ENCODE data around the gene GID8. TPM values are rescaled to one million over a fixed set of nuclear protein-coding genes. Genes with fewer than 3 reads are reported as not detected.
A peak's percentile ranks its signal among the peaks of the same experiment; 100 is the strongest.

The GID8 gene
- total and polyA plus RNA-seq, 2 of the 13 experiments (the other 11 are each of a cell fraction or from before 2014, with no cell fraction given) = 39.6 to 59.8 TPM

DNA sequence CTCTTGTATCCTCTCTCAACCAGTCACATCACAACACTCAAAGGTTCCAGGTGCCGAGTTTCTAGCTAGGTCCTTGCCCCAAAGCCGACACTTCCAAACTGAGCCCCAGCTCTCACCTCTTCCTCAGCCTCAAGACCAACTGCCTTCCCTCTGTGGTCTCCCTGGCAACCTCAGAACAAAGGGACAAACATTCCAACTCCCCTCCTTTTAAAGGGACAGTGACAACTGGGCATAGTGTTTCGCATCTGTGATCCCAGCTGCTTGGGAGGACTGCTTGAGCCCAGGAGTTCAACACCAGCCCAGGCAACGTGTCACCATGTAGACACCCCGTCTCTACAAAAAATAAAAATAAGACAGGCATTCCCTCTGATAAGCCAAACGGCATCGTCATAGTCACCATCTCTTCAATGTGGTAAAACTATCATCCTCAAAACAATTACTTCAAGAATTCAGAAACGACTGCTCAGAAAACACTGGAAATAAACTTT, 22.9 kb upstream of the GID8 start:
- Histone ChIP-seq H3K4me1 (ENCODE audit: insufficient read depth, low read length) (peaks cover 75% of the 10 kb centered on the region), H3K9ac (ENCODE audit: insufficient read depth, low read depth, low read length) (peak overlapping the region; percentile 53), H2AFZ (ENCODE audit: low read length) (no peak overlapping the region), H4K20me1 (ENCODE audit: insufficient read depth, low read length) (peaks cover 86% of the 10 kb centered on the region), H3K4me2 (ENCODE audit: low read depth, low read length) (peak overlapping the region; percentile 74), H3K27me3 (ENCODE audit: control insufficient read depth in 1 of 2, insufficient read depth in 2 of 2, low read length in 2 of 2) (no peaks in the 10 kb centered on the region), H3K36me3 (replicated peaks in 1 of 2; ENCODE audit: control insufficient read depth in 1 of 2, insufficient read depth in 2 of 2, low read length in 2 of 2) (peaks cover 34 to 37% of the 10 kb centered on the region in 2 experiments), H3K9me3 (ENCODE audit: low read length) (no peaks in the 10 kb centered on the region), H3K79me2 (ENCODE audit: insufficient read depth, low read length) (peaks cover 100% of the 10 kb centered on the region), H3K27ac (ENCODE audit: extremely low read length, insufficient read depth, low read length) (peak overlapping the region; percentile 93), H3K4me3 (replicated peaks in 1 of 3; ENCODE audit: insufficient read depth in 1 of 3, low read depth in 2 of 3, low read length in 3 of 3) (peak overlapping the region in 1 of 3 experiments; percentile 4; a peak in 1 of 6 replicates)
- FAIRE-seq (no peak), ATAC-seq (peak; percentile 46), DNase-seq (ENCODE audit: low spot score) (peak; percentile 77)
- intact Hi-C loops (cut with micrococcal nuclease; ENCODE audit: unreplicated experiment) = no loop called here
- POLR2A ChIA-PET = interaction anchor here (0.7 to 6.3 kb wide), 7 partner anchors 9 to 92 kb away, joined by 3 to 54 read pairs (median 6); partner anchors contain the start of genes DIDO1, GID8 and SLC17A9
- no TSS peak for BruUV-seq (replicated peaks)
- in situ Hi-C loops (cut with HindIII; ENCODE audit: extremely low pct_ligation_motif_present, low pct_unique_long_range_greater_than_20kb) = no loop called here
- CTCF ChIA-PET (ENCODE audit: low intra/inter-chr PET ratio, low total read pairs) = no interaction called here
- WGBS (ENCODE audit: low lambda C conversion rate) = 65% methylated on average over 8 of the region's 8 CpGs
- TF ChIP-seq ZNF33A (CRISPR knock-in tag; IDR thresholded peaks at IDR 0.05; ENCODE audit: borderline replicate concordance) (no peak), ZNF724P (CRISPR knock-in tag; IDR thresholded peaks at IDR 0.05; ENCODE audit: borderline replicate concordance) (no peak), GTF3A (CRISPR knock-in tag; conservative IDR thresholded peaks at IDR 0.05) (no peak), ASH2L (IDR thresholded peaks at IDR 0.05; ENCODE audit: insufficient read length, low read depth, low read length) (peak; percentile 31), BHLHE40 (IDR thresholded peaks at IDR 0.05; ENCODE audit: low read length) (no peak), ZNF225 (CRISPR knock-in tag; IDR thresholded peaks at IDR 0.05) (0 out of 2 replicates have a peak, but pooled peaks have one; percentile 29), ZNF431 (CRISPR knock-in tag; IDR thresholded peaks at IDR 0.05; ENCODE audit: borderline replicate concordance, low read depth) (no peak), ZNF619 (CRISPR knock-in tag; IDR thresholded peaks at IDR 0.05) (no peak), ZNF567 (CRISPR knock-in tag; IDR thresholded peaks at IDR 0.05; ENCODE audit: borderline replicate concordance) (0 out of 2 replicates have a peak, but pooled peaks have one; percentile 83), ZFP90 (CRISPR knock-in tag; IDR thresholded peaks at IDR 0.05; ENCODE audit: borderline replicate concordance) (no peak), RBM22 (optimal IDR thresholded peaks at IDR 0.05; ENCODE audit: low read length) (peak; percentile 65), MTA1 (CRISPR knock-in tag; IDR thresholded peaks at IDR 0.05; ENCODE audit: borderline replicate concordance) (no peak), ZNF136 (CRISPR knock-in tag; IDR thresholded peaks at IDR 0.05; ENCODE audit: low read depth) (no peak), ZNF83 (CRISPR knock-in tag; IDR thresholded peaks at IDR 0.05; ENCODE audit: borderline replicate concordance) (0 out of 2 replicates have a peak, but pooled peaks have one; percentile 41), SALL2 (CRISPR knock-in tag; IDR thresholded peaks at IDR 0.05) (no peak)
- TF ChIP-seq, protein P1, sequence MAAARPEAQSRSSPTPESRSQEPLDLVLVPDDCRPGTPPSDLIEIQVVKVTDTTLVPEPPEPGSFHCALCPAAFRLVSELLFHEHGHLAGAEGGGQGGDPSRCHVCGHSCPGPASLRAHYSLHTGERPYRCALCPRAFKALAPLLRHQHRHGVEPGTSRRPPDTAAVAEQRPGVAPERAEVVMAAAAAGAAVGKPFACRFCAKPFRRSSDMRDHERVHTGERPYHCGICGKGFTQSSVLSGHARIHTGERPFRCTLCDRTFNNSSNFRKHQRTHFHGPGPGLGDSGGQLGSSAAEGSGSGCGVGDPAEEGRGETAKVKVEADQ (CRISPR knock-in tag; IDR thresholded peaks at IDR 0.05; ENCODE audit: borderline replicate concordance) = peak; percentile 39; the same call in 1 of the 2 replicates
- TF ChIP-seq, protein P2, sequence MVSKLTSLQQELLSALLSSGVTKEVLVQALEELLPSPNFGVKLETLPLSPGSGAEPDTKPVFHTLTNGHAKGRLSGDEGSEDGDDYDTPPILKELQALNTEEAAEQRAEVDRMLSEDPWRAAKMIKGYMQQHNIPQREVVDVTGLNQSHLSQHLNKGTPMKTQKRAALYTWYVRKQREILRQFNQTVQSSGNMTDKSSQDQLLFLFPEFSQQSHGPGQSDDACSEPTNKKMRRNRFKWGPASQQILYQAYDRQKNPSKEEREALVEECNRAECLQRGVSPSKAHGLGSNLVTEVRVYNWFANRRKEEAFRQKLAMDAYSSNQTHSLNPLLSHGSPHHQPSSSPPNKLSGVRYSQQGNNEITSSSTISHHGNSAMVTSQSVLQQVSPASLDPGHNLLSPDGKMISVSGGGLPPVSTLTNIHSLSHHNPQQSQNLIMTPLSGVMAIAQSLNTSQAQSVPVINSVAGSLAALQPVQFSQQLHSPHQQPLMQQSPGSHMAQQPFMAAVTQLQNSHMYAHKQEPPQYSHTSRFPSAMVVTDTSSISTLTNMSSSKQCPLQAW (CRISPR knock-in tag; IDR thresholded peaks at IDR 0.05) = 0 out of 2 replicates have a peak, but pooled peaks have one; percentile 25
- TF ChIP-seq, protein P3, sequence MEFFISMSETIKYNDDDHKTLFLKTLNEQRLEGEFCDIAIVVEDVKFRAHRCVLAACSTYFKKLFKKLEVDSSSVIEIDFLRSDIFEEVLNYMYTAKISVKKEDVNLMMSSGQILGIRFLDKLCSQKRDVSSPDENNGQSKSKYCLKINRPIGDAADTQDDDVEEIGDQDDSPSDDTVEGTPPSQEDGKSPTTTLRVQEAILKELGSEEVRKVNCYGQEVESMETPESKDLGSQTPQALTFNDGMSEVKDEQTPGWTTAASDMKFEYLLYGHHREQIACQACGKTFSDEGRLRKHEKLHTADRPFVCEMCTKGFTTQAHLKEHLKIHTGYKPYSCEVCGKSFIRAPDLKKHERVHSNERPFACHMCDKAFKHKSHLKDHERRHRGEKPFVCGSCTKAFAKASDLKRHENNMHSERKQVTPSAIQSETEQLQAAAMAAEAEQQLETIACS (CRISPR knock-in tag; IDR thresholded peaks at IDR 0.05) = no peak
- TF ChIP-seq, protein P4, sequence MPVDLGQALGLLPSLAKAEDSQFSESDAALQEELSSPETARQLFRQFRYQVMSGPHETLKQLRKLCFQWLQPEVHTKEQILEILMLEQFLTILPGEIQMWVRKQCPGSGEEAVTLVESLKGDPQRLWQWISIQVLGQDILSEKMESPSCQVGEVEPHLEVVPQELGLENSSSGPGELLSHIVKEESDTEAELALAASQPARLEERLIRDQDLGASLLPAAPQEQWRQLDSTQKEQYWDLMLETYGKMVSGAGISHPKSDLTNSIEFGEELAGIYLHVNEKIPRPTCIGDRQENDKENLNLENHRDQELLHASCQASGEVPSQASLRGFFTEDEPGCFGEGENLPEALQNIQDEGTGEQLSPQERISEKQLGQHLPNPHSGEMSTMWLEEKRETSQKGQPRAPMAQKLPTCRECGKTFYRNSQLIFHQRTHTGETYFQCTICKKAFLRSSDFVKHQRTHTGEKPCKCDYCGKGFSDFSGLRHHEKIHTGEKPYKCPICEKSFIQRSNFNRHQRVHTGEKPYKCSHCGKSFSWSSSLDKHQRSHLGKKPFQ (CRISPR knock-in tag; IDR thresholded peaks at IDR 0.05; ENCODE audit: insufficient replicate concordance) = no peak
